HCEC 1CT (cell line): ENCODE results near the gene LGALS9C.
"Not testable (repeated sequence)": the region's sequence is repeated elsewhere in the genome, so short reads cannot be mapped to it uniquely, and the experiment has no call there.

Source experiments
- DNase-seq: peaks from one replicate; pipeline ENCODE4 v3.0.0-alpha.2; 2017

LGALS9C gene

GRCh38 chr17:18542234-18542633 lies 65.6 kb downstream of the LGALS9C start:
- not testable (repeated sequence) for DNase-seq

DNA sequence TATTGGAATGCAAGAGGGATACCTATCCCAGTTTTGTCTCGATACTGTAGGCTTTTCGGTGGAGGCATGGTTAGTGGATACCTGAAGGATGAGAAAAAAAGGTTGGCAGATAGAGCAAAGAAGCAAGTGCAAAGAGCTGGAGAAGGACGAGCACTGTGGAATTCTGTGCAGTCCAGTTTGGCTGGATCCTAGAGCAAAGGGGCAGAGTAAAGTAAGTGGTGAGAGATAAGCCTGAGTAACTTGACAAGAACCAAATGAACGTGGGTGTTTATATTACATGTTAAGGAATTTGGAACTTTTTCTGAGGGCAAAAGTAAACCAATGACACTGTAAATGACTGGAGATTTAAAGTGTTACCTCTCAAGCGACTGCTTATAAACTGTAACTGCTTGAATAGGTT lies 66.3 kb downstream of the LGALS9C start:
- not testable (repeated sequence) for DNase-seq
